MM.1S (cell line): ENCODE measurements around the gene ARHGEF10L.

Experiments
- EZH2phosphoT487 ChIP-seq: fragments of 300-600 bp; sonication (generic); IDR thresholded peaks from 2 replicates; pipeline ENCODE4 v1.6.1; 2018; ENCODE audit warnings: antibody characterized with exemption, low read length
- TF ChIP-seq, protein P1 (sequence below): fragments of 300-600 bp; sonication (generic); IDR thresholded peaks from 2 replicates; pipeline ENCODE4 v1.5.1; 2016; ENCODE audit warnings: antibody characterized with exemption, low read length, mixed read lengths

DNA sequence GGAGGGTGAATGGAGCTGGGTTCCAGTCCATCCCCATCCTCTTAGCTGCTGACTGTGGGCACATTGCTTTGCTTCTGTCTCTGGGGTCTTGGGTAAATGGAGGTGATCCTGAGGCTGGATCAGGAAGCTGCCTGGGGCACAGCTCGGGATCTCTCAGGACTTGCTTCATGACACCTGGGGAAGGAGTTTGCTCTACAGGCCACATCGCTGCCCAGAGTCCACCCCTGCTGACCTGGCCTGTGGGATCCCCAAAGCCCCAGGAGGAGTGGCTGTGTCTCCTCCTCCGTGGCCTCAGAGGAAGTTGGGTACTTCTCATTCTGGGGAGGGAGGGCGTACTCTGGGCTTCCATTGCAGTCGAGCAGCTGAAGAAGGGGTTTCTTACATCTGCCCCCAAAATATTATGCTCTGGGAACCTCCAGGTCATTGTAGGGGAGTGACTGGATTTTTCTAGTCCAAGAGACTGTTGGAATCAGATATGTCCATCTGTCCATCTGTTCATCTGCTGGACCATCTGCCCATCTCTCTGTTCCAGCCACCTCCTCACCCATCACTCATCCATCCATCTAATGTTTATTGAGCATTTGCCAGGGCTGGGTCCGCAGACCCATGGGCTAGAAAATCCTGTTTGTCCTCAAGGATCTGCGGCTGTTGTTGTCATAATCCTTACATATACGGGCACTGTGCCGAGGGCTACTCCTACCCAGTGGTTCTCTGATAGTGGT, 45.9 kb downstream of the ARHGEF10L start:
- TF ChIP-seq, protein P1, sequence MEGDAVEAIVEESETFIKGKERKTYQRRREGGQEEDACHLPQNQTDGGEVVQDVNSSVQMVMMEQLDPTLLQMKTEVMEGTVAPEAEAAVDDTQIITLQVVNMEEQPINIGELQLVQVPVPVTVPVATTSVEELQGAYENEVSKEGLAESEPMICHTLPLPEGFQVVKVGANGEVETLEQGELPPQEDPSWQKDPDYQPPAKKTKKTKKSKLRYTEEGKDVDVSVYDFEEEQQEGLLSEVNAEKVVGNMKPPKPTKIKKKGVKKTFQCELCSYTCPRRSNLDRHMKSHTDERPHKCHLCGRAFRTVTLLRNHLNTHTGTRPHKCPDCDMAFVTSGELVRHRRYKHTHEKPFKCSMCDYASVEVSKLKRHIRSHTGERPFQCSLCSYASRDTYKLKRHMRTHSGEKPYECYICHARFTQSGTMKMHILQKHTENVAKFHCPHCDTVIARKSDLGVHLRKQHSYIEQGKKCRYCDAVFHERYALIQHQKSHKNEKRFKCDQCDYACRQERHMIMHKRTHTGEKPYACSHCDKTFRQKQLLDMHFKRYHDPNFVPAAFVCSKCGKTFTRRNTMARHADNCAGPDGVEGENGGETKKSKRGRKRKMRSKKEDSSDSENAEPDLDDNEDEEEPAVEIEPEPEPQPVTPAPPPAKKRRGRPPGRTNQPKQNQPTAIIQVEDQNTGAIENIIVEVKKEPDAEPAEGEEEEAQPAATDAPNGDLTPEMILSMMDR = no peak
- TF ChIP-seq EZH2phosphoT487 = no peak
